K562 (cell line): ENCODE results near the gene AGPAT1. TPM values are rescaled to one million over a fixed set of nuclear protein-coding genes. Genes with fewer than 3 reads are reported as not detected.
A peak's percentile ranks its signal among the peaks of the same experiment; 100 is the strongest.

Experiments used
- DIDO1 ChIP-seq: fragments of 450-650 bp; IDR thresholded peaks from 2 replicates; pipeline ENCODE4 v1.6.1; 2016; ENCODE audit warnings: low read depth, missing biosample characterization, missing genetic modification characterization
- ELF4 ChIP-seq: fragments of 450-650 bp; formaldehyde crosslinking; IDR thresholded peaks from 2 replicates; pipeline ENCODE4 v1.4.0; 2022; ENCODE audit warnings: missing genetic modification characterization
- GATAD2B ChIP-seq: fragments of 450-650 bp; IDR thresholded peaks from 2 replicates; pipeline ENCODE4 v1.6.1; 2017; ENCODE audit warnings: mild to moderate bottlenecking, borderline replicate concordance
- HNRNPH1 ChIP-seq: fragments of 200-400 bp; formaldehyde crosslinking; optimal IDR thresholded peaks from 2 replicates; pipeline ENCODE3; 2017; ENCODE audit warnings: low read depth, mild to moderate bottlenecking, low read length, moderate library complexity
- HOMEZ ChIP-seq: fragments of 250-450 bp; sonication (Bioruptor Pico); IDR thresholded peaks from 2 replicates; pipeline ENCODE4 v1.4.0; 2020; ENCODE audit warnings: mild to moderate bottlenecking, moderate library complexity
- KDM1A ChIP-seq, 2 experiments: fragments of 450-650 bp; IDR thresholded peaks; 2 replicates each; pipeline ENCODE4 v1.6.1; 2016; ENCODE audit warnings: mild to moderate bottlenecking in 2 of 2
- RBM22 ChIP-seq: fragments of 200-400 bp; formaldehyde crosslinking; IDR thresholded peaks from 2 replicates; pipeline ENCODE4 v1.6.1; 2018; ENCODE audit warnings: low read length, low read depth; ENCODE audit not compliant: poor library complexity, severe bottlenecking
- SRSF7 ChIP-seq: fragments of 200-400 bp; formaldehyde crosslinking; optimal IDR thresholded peaks from 2 replicates; pipeline ENCODE3; 2017; ENCODE audit warnings: mild to moderate bottlenecking, low read depth, low read length
- ZKSCAN8 ChIP-seq: fragments of 200-800 bp; sonication (Bioruptor generic); IDR thresholded peaks from 2 replicates; pipeline ENCODE4 v1.6.1; 2016; ENCODE audit warnings: missing genetic modification characterization, missing compliant biosample characterization
- ZNF445 ChIP-seq: fragments of 250-450 bp; sonication (Bioruptor Pico); IDR thresholded peaks from 2 replicates; pipeline ENCODE4 v1.4.0; 2020; ENCODE audit warnings: low read depth, mild to moderate bottlenecking, moderate library complexity
- ZNF561 ChIP-seq: fragments of 450-650 bp; formaldehyde crosslinking; conservative IDR thresholded peaks from 2 replicates; pipeline ENCODE4 v1.4.0; 2020; ENCODE audit warnings: mild to moderate bottlenecking, moderate library complexity
- polyA plus RNA-seq, 8 experiments: library from polyadenylated mRNA; depleted of rRNA in 4 of 8; stranded (reverse) in 5 of 8; unstranded in 3 of 8; fragments of >200 nt; fragmentation: Nextera tagmentation in 2 of 8; fragmentation: Illumina TruSeq in 1 of 8; extraction: Ambion mirVana in 2 of 8; extraction: Trizol in 1 of 8; gene quantifications; 2 replicates each; pipeline versions ENCODE4 v1.2.1 to v1.2.3, GENCODE V29; 2011 to 2014; ENCODE audit warnings: inconsistent platforms in 1 of 8, missing spikeins in 1 of 8
- total RNA-seq, 7 experiments: library from RNA; depleted of rRNA in 6 of 7; stranded (reverse); fragments of >200 nt in 6 of 7; fragmentation: Illumina TruSeq in 2 of 7; extraction: Trizol in 2 of 7; gene quantifications; 2 replicates each; pipeline versions ENCODE4 v1.2.1 to v1.2.3, GENCODE V29; 2011 to 2021; ENCODE audit warnings: low replicate concordance in 1 of 7
- TF ChIP-seq, protein P1 (sequence below): sonication (generic); formaldehyde crosslinking; IDR thresholded peaks from 2 replicates; pipeline ENCODE4 v1.8.1; 2023; ENCODE audit warnings: mild to moderate bottlenecking, missing genetic modification reagents, moderate library complexity
- TF ChIP-seq, protein P2 (sequence below): sonication (generic); formaldehyde crosslinking; IDR thresholded peaks from 2 replicates; pipeline ENCODE4 v1.8.0; 2022; ENCODE audit warnings: mild to moderate bottlenecking, missing genetic modification reagents
- TF ChIP-seq, protein P3 (sequence below): sonication (generic); formaldehyde crosslinking; IDR thresholded peaks from 2 replicates; pipeline ENCODE4 v1.8.0; 2023; ENCODE audit warnings: missing genetic modification reagents, mild to moderate bottlenecking, borderline replicate concordance
- TF ChIP-seq, protein P4 (sequence below): sonication (generic); formaldehyde crosslinking; IDR thresholded peaks from 2 replicates; pipeline ENCODE4 v1.5.0; 2020; ENCODE audit warnings: missing genetic modification reagents

Gene AGPAT1
- total and polyA plus RNA-seq, 9 of the 15 experiments (the other 6 are each of a cell fraction or from before 2014, with no cell fraction given): 37.9 to 176 (median 69.4) TPM

DNA sequence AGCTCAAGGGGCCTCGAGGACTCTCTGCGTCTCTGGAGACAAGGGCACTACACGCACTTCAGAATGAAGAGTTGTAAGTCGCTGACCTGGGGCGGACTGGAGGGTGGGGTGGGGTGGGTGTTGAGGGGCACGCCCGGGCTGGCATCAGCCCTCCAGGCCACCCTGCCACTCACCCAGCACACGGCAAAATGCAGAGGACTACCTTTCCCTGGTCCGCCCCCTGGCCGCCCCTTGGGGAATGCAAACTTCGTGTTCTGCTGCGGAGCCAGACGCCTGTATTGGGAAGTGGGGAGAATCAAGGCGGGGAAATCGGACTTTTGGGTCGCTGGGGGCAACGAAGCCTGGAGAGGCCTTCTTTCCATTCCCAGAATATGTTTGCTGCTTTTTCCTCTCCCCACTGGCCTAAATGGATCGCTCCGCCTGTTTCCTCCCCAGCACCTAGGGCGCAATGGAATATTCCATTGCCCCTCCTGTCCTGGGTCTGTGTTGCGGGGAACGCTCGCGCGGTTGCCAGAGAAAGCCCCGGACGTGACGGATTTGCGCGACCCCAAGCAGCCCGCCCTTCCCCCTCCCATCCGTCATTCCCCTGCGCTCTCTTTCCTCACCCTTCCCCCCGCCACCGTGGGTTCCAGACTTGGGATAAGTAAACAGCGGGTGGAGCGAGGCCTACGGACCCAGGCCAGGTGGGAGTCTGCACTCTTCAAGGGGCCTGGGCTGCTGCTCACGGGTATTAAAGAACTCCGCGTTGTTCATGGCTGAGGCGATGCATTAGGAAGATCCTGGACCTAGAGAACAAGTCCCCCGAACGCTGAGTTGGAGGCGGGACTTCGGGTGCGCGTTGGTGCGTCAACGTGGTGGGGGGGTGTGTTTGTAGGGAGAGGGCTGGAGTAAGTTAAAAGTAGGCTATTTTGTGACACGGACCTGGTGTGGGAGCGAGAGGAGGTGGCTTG lies 22.0 kb downstream of the AGPAT1 start, which contains the start of gene PPT2 (continued):
- no peak for TF ChIP-seq ZNF445 (CRISPR knock-in tag)
- TF ChIP-seq, protein P1, sequence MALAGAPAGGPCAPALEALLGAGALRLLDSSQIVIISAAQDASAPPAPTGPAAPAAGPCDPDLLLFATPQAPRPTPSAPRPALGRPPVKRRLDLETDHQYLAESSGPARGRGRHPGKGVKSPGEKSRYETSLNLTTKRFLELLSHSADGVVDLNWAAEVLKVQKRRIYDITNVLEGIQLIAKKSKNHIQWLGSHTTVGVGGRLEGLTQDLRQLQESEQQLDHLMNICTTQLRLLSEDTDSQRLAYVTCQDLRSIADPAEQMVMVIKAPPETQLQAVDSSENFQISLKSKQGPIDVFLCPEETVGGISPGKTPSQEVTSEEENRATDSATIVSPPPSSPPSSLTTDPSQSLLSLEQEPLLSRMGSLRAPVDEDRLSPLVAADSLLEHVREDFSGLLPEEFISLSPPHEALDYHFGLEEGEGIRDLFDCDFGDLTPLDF (CRISPR knock-in tag): no peak
- TF ChIP-seq ZNF561 (CRISPR knock-in tag): no peak
- TF ChIP-seq, protein P2, sequence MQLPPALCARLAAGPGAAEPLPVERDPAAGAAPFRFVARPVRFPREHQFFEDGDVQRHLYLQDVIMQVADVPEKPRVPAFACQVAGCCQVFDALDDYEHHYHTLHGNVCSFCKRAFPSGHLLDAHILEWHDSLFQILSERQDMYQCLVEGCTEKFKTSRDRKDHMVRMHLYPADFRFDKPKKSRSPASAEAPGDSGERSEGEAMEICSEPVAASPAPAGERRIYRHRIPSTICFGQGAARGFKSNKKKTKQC (CRISPR knock-in tag): 0 out of 2 replicates have a peak, but pooled peaks have one; percentile 3
- TF ChIP-seq ELF4 (CRISPR knock-in tag): no peak
- peak; percentile 79 for TF ChIP-seq DIDO1
- TF ChIP-seq ZKSCAN8 (CRISPR knock-in tag): no peak; the same call in 1 of the 2 replicates
- peak; percentile 73 for TF ChIP-seq RBM22
- no peak for TF ChIP-seq SRSF7
- TF ChIP-seq HOMEZ (CRISPR knock-in tag): no peak
- TF ChIP-seq KDM1A (IDR thresholded peaks at IDR 0.05): no peak
- TF ChIP-seq, protein P3, sequence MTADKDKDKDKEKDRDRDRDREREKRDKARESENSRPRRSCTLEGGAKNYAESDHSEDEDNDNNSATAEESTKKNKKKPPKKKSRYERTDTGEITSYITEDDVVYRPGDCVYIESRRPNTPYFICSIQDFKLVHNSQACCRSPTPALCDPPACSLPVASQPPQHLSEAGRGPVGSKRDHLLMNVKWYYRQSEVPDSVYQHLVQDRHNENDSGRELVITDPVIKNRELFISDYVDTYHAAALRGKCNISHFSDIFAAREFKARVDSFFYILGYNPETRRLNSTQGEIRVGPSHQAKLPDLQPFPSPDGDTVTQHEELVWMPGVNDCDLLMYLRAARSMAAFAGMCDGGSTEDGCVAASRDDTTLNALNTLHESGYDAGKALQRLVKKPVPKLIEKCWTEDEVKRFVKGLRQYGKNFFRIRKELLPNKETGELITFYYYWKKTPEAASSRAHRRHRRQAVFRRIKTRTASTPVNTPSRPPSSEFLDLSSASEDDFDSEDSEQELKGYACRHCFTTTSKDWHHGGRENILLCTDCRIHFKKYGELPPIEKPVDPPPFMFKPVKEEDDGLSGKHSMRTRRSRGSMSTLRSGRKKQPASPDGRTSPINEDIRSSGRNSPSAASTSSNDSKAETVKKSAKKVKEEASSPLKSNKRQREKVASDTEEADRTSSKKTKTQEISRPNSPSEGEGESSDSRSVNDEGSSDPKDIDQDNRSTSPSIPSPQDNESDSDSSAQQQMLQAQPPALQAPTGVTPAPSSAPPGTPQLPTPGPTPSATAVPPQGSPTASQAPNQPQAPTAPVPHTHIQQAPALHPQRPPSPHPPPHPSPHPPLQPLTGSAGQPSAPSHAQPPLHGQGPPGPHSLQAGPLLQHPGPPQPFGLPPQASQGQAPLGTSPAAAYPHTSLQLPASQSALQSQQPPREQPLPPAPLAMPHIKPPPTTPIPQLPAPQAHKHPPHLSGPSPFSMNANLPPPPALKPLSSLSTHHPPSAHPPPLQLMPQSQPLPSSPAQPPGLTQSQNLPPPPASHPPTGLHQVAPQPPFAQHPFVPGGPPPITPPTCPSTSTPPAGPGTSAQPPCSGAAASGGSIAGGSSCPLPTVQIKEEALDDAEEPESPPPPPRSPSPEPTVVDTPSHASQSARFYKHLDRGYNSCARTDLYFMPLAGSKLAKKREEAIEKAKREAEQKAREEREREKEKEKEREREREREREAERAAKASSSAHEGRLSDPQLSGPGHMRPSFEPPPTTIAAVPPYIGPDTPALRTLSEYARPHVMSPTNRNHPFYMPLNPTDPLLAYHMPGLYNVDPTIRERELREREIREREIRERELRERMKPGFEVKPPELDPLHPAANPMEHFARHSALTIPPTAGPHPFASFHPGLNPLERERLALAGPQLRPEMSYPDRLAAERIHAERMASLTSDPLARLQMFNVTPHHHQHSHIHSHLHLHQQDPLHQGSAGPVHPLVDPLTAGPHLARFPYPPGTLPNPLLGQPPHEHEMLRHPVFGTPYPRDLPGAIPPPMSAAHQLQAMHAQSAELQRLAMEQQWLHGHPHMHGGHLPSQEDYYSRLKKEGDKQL: peak; percentile 96
- TF ChIP-seq HNRNPH1: no peak
- peak; percentile 48; the same call in 1 of the 2 replicates for TF ChIP-seq GATAD2B
- TF ChIP-seq, protein P4, sequence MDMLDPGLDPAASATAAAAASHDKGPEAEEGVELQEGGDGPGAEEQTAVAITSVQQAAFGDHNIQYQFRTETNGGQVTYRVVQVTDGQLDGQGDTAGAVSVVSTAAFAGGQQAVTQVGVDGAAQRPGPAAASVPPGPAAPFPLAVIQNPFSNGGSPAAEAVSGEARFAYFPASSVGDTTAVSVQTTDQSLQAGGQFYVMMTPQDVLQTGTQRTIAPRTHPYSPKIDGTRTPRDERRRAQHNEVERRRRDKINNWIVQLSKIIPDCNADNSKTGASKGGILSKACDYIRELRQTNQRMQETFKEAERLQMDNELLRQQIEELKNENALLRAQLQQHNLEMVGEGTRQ (CRISPR knock-in tag): no peak
